ENCODE results near the gene ZIM2.
A peak's percentile ranks its signal among the peaks of the same experiment; 100 is the strongest.

ZIM2 gene

DNA sequence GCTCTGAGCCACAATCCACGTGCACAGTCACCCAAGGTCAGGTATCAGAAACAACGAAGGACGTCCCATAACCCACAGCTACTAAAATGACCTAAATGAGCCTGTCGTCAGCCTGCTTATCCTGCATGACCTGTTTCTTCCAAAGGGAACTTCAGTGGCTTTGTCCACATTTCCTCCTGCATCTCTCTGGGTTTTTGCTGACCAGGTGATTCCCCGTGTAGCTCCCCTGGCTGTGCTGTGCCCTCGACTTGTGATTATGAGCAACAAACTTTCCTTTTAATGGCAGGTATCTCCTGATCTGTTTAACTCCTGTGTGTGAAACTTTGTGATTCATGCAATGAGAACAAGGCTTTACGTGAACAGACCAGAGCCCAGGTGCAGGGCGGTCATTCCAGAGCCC is 81.0 kb downstream of the ZIM2 start:
- H3K27ac ChIP-seq: no peak overlapping the region
- TF ChIP-seq ZFX (IDR thresholded peaks at IDR 0.05; ENCODE audit: borderline replicate concordance): no peak

DNA sequence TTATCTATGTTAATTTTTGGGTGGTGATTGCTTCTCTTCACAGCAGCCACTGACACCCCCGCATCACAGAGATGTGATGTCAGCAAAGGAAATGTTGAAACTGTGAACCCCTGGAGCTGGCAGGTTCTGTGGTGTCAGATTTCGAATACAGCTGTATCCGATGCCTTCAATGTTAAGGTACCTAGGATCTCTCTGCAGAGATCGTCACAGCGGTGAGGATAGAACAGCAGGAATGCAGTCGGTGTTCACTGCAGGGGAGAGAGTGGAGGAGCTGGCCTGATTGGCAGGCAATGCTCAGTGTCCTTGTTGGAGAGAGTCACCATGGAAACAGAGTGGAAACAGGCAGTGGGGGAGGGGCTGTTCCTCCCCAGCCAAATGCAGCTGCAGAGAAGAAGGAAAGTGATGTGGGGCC is 89.4 kb downstream of the ZIM2 start:
- H3K27ac ChIP-seq: no peak overlapping the region
- TF ChIP-seq, protein P1, sequence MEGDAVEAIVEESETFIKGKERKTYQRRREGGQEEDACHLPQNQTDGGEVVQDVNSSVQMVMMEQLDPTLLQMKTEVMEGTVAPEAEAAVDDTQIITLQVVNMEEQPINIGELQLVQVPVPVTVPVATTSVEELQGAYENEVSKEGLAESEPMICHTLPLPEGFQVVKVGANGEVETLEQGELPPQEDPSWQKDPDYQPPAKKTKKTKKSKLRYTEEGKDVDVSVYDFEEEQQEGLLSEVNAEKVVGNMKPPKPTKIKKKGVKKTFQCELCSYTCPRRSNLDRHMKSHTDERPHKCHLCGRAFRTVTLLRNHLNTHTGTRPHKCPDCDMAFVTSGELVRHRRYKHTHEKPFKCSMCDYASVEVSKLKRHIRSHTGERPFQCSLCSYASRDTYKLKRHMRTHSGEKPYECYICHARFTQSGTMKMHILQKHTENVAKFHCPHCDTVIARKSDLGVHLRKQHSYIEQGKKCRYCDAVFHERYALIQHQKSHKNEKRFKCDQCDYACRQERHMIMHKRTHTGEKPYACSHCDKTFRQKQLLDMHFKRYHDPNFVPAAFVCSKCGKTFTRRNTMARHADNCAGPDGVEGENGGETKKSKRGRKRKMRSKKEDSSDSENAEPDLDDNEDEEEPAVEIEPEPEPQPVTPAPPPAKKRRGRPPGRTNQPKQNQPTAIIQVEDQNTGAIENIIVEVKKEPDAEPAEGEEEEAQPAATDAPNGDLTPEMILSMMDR (IDR thresholded peaks at IDR 0.05): no peak
- TF ChIP-seq ZFX (IDR thresholded peaks at IDR 0.05; ENCODE audit: borderline replicate concordance): no peak

DNA sequence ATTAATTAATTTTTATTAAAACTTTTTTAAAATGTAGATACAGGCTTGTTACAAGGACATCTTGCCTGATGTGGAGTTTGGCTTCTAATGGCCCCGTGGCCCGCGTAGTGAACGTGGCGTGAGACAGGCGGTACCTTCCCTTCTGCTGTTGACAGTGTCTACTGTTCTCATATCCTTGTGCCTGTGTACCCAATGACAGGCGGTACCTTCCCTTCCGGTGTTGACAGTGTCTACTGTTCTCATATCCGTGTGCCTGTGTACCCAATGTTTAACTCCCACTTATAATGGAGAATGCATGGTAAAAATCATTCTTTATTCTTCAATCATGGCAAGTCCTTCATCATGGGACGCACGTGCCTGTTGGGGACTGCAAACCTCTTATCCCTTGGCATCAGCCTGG is 89.9 kb downstream of the ZIM2 start:
- TF ChIP-seq ZFX (IDR thresholded peaks at IDR 0.05; ENCODE audit: borderline replicate concordance): no peak
- TF ChIP-seq, protein P1 (IDR thresholded peaks at IDR 0.05): no peak
- H3K27ac ChIP-seq: no peak overlapping the region

DNA sequence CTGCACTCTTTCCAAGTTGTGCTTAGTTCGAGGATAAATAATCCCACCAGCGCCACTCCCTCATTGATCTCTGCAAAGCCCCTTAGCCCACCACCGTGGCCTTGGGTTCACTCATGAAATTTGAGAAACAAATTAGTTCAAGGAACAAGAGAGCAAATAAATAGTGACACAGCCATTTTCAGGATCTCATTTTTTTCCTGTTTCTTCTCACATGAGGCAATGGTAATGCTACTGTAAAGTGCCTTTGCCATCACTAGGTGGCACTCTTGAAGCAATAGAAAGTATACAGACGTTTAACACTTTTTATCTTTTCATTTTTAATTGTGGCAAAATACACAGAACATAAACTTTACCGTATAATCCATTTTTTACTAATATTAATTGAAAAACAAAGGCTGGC is 92.1 kb downstream of the ZIM2 start:
- TF ChIP-seq, protein P1 (IDR thresholded peaks at IDR 0.05): peak; percentile 78
- no peak for TF ChIP-seq ZFX (IDR thresholded peaks at IDR 0.05; ENCODE audit: borderline replicate concordance)
- no peak overlapping the region for H3K27ac ChIP-seq

DNA sequence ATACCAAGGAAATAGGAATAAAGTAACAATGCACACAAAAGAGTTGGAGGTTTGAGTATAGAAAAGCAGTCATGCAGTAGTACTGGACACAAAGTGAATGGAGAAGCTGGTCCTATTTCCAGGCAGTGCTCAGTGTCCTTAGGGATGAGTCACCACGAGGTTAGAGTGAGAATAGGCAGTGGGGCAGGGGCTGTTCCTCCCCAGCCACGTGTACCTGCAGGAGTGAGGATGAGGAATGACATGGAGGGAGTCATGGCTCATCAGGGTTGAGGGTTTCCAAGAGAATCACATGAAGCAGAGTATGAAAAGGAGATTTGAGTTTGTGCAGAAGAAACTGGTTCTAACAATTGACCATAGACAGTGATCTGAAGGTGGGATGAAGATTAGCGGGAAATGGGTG is 94.2 kb downstream of the ZIM2 start:
- TF ChIP-seq, protein P1 (IDR thresholded peaks at IDR 0.05): no peak
- TF ChIP-seq ZFX (IDR thresholded peaks at IDR 0.05; ENCODE audit: borderline replicate concordance): no peak

DNA sequence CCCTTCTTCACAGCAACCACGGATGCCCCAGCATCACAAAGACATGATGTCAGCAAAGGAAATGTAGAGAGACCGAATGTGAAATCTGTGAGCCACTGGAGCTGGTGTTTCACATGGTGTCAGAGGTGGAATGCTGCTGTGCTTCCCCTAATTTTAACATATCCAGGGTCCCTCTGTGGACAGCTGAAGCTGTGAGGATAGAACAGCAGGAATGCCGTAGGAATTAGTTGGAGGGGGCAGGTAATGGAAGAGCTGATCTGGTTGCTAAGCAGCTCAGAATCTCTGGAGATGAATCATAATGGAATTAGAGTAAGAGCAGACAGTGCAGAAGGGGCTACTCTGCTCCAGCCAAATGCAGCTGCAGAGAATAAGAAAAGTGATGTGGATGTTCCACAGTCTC is 100.0 kb downstream of the ZIM2 start:
- H3K27ac ChIP-seq: no peak overlapping the region
- TF ChIP-seq, protein P1 (IDR thresholded peaks at IDR 0.05): no peak
- no peak for TF ChIP-seq ZFX (IDR thresholded peaks at IDR 0.05; ENCODE audit: borderline replicate concordance)

More for the DNA sequence above, 94.2 kb downstream of the ZIM2 start:
- H3K27ac ChIP-seq: no peak overlapping the region

DNA sequence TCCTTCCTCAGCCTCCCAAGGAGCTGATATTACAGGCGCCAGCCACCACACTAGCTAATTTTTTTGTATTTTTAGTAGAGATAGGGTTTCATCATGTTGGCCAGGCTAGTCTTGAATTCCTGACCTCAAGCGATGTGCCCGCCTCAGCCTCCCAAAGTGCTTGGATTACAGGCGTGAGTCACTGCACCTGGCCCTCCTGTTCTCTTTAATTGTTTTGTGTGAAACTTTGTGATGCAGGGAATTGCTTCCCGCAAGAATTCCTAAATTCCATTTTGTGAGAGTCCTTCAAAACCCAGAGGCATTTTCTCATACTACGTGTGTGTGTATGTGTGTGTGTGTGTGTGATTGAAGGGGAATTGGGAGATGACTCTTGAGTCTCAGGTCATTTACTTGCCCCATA is 104.0 kb downstream of the ZIM2 start:
- H3K27ac ChIP-seq: no peak overlapping the region
- TF ChIP-seq ZFX (IDR thresholded peaks at IDR 0.05; ENCODE audit: borderline replicate concordance): no peak
- TF ChIP-seq, protein P1 (IDR thresholded peaks at IDR 0.05): no peak

DNA sequence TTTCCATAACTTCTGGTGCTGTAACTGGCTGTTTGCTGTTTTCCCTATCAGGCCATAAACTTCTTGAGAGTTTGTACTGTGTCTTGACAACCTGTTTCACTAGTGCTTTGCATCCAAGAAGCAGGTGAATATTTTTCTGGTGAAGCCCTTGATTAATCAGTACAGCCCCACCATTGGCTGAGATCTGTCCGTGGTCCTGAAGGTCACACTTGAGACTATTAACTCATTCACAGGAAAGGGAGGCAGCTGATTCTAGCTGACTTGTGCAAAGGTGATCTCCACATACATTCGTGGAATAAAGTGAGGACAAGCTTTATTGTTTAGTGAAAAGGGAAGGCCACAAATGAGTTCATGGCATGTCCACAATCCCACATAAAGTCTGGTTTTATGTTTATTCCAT is 107.5 kb downstream of the ZIM2 start:
- H3K27ac ChIP-seq: no peak overlapping the region
- TF ChIP-seq, protein P1 (IDR thresholded peaks at IDR 0.05): no peak
- TF ChIP-seq ZFX (IDR thresholded peaks at IDR 0.05; ENCODE audit: borderline replicate concordance): no peak

All from 22Rv1 (cell line).